HepG2 (cell line): Measurements from ENCODE around the gene MTA1. TPM values are rescaled to one million over a fixed set of nuclear protein-coding genes. Genes with fewer than 3 reads are reported as not detected.
A peak's percentile ranks its signal among the peaks of the same experiment; 100 is the strongest.

ENCODE experiments used
- ATAC-seq: fragments of 200-7000 bp; cut with Tn5 transposase; 3 replicates; pipeline ENCODE4 v1.9.1; 2020; ENCODE audit warnings: mild to moderate bottlenecking, moderate library complexity
- BruUV-seq: library from RNA; stranded (reverse); fragments of 400-500 nt; replicated peaks from 2 replicates; lab custom pipeline; 2021; lab: Mats Ljungman, UMichigan
- CTCF ChIA-PET: fragments of 300-600 bp; formaldehyde crosslinking; extraction: SDS; loops from one replicate; lab custom pipeline; 2021; ENCODE audit warnings: low total read pairs, inconsistent platforms, low intra/inter-chr PET ratio; lab: Yijun Ruan, JAX
- POLR2A ChIA-PET: fragments of 350-600 bp; sonication (Branson Sonifier 250); formaldehyde crosslinking; loops from one replicate; lab custom pipeline; 2020; ENCODE audit warnings: antibody characterized with exemption, inconsistent platforms; lab: Yijun Ruan, JAX
- DNase-seq: peaks from one replicate; pipeline ENCODE4 v3.0.0-alpha.2; 2015; ENCODE audit warnings: low spot score
- FAIRE-seq: peaks from 3 replicates; lab custom pipeline; 2011; peaks lifted over from hg19 to GRCh38; lab: Jason Lieb, UNC
- H2AFZ ChIP-seq: one replicate; pipeline ENCODE4 v1.6.1; 2011; ENCODE audit warnings: low read length, inconsistent platforms
- H3K27ac ChIP-seq: fragments of 300-600 bp; 3 replicates; pipeline ENCODE4 v1.8.0; 2011; ENCODE audit warnings: mixed run types, mild to moderate bottlenecking, mixed read lengths, low read length, inconsistent platforms; ENCODE audit not compliant: insufficient read depth; ENCODE audit errors: extremely low read length
- H3K27me3 ChIP-seq, 2 experiments: fragments of 200-600 bp in 1 of 2; 2 replicates in 1 of 2; 3 replicates in 1 of 2; pipeline versions ENCODE4 v1.6.0 to v1.8.0; 2011; ENCODE audit warnings: low read length in 2 of 2, mild to moderate bottlenecking in 2 of 2, moderate library complexity in 2 of 2, inconsistent platforms in 1 of 2; ENCODE audit not compliant: insufficient read depth in 2 of 2, control insufficient read depth in 1 of 2
- H3K36me3 ChIP-seq, 2 experiments: fragments of 200-600 bp in 1 of 2; replicated peaks in 1 of 2; 2 replicates in 1 of 2; 3 replicates in 1 of 2; pipeline versions ENCODE4 v1.5.1 to v1.8.0; 2011; ENCODE audit warnings: low read length in 2 of 2, inconsistent platforms in 1 of 2; ENCODE audit not compliant: insufficient read depth in 2 of 2, control insufficient read depth in 1 of 2
- H3K4me1 ChIP-seq: 2 replicates; pipeline ENCODE4 v1.5.1; 2012; ENCODE audit warnings: low read length, inconsistent platforms; ENCODE audit not compliant: insufficient read depth
- H3K4me2 ChIP-seq: 2 replicates; pipeline ENCODE4 v1.6.0; 2011; ENCODE audit warnings: low read depth, low read length, inconsistent platforms
- H3K4me3 ChIP-seq, 3 experiments: fragments of 200-600 bp in 1 of 3; sonication (generic), shearing (Covaris generic) in 1 of 3; replicated peaks in 1 of 3; 2 replicates each; pipeline ENCODE4 v1.5.1; 2011 to 2016; ENCODE audit warnings: low read length in 3 of 3, inconsistent platforms in 2 of 3, low read depth in 2 of 3, mild to moderate bottlenecking in 2 of 3, control low read depth in 1 of 3, mixed read lengths in 1 of 3; ENCODE audit not compliant: insufficient read depth in 1 of 3
- H3K79me2 ChIP-seq: one replicate; pipeline ENCODE4 v1.6.1; 2011; ENCODE audit warnings: low read length, inconsistent platforms; ENCODE audit not compliant: insufficient read depth
- H3K9ac ChIP-seq: 2 replicates; pipeline ENCODE4 v1.6.0; 2011; ENCODE audit warnings: mild to moderate bottlenecking, low read depth, low read length, inconsistent platforms; ENCODE audit not compliant: insufficient read depth
- H3K9me3 ChIP-seq: 2 replicates; pipeline ENCODE4 v1.5.1; 2012; ENCODE audit warnings: mild to moderate bottlenecking, low read length
- H4K20me1 ChIP-seq: 2 replicates; pipeline ENCODE4 v1.6.0; 2011; ENCODE audit warnings: inconsistent platforms, mild to moderate bottlenecking, low read length, moderate library complexity; ENCODE audit not compliant: insufficient read depth
- ARNTL ChIP-seq: sonication (generic); formaldehyde crosslinking; IDR thresholded peaks from 2 replicates; pipeline ENCODE4 v1.4.0; 2020; ENCODE audit warnings: mild to moderate bottlenecking, missing genetic modification reagents
- CREB1 ChIP-seq, 2 experiments: fragments of 450-650 bp in 1 of 2; IDR thresholded peaks; 2 replicates each; pipeline ENCODE4 v1.6.1; 2016 to 2017; ENCODE audit warnings: control low read depth in 1 of 2, mild to moderate bottlenecking in 1 of 2, missing compliant biosample characterization in 1 of 2, missing genetic modification characterization in 1 of 2
- KDM2A ChIP-seq: sonication (generic); formaldehyde crosslinking; IDR thresholded peaks from 2 replicates; pipeline ENCODE4 v1.4.0; 2020; ENCODE audit warnings: low read depth, missing genetic modification reagents, borderline replicate concordance
- MNT ChIP-seq: fragments of 450-650 bp; IDR thresholded peaks from 2 replicates; pipeline ENCODE4 v1.6.1; 2016
- NR0B2 ChIP-seq: sonication (generic); formaldehyde crosslinking; IDR thresholded peaks from 2 replicates; pipeline ENCODE4 v1.4.0; 2020; ENCODE audit warnings: mild to moderate bottlenecking, missing genetic modification reagents
- PAXIP1 ChIP-seq: sonication (generic); formaldehyde crosslinking; conservative IDR thresholded peaks from 2 replicates; pipeline ENCODE4 v1.4.0; 2020; ENCODE audit warnings: mild to moderate bottlenecking, missing genetic modification reagents, moderate library complexity
- POLR2AphosphoS2 ChIP-seq: IDR thresholded peaks from 2 replicates; pipeline ENCODE4 v1.6.1; 2011; ENCODE audit warnings: low read depth, low read length, improper control_type of control experiment
- THAP8 ChIP-seq: sonication (generic); formaldehyde crosslinking; IDR thresholded peaks from 2 replicates; pipeline ENCODE4 v1.5.1; 2020; ENCODE audit warnings: missing genetic modification reagents, mild to moderate bottlenecking, borderline replicate concordance
- ZNF773 ChIP-seq: sonication (generic); formaldehyde crosslinking; IDR thresholded peaks from 2 replicates; pipeline ENCODE4 v1.4.0; 2020; ENCODE audit warnings: missing genetic modification reagents, borderline replicate concordance
- ZNF782 ChIP-seq: sonication (generic); formaldehyde crosslinking; IDR thresholded peaks from 2 replicates; pipeline ENCODE4 v1.4.0; 2020; ENCODE audit warnings: missing genetic modification reagents, mild to moderate bottlenecking, borderline replicate concordance
- ZNF850 ChIP-seq: sonication (generic); formaldehyde crosslinking; conservative IDR thresholded peaks from 2 replicates; pipeline ENCODE4 v1.9.0; 2021; ENCODE audit warnings: mild to moderate bottlenecking, missing genetic modification reagents
- WGBS: methylation state at CpG from one replicate; pipeline ENCODE4 v1.1.6; 2017; ENCODE audit warnings: low lambda C conversion rate; 5-methylcytosine and 5-hydroxymethylcytosine counted together
- in situ Hi-C: cut with HindIII; loops from 2 replicates; pipeline ENCODE4 v1.10.0; 2017; ENCODE audit warnings: low pct_unique_long_range_greater_than_20kb; ENCODE audit not compliant: extremely low pct_ligation_motif_present
- intact Hi-C: fragments of 100-400 bp; cut with micrococcal nuclease; formaldehyde crosslinking; loops from one replicate; pipeline ENCODE4 v1.10.0; 2022; ENCODE audit not compliant: unreplicated experiment
- polyA plus RNA-seq, 8 experiments: library from polyadenylated mRNA; depleted of rRNA in 3 of 8; stranded (reverse) in 7 of 8; unstranded in 1 of 8; fragments of >200 nt; fragmentation: Illumina TruSeq in 4 of 8; extraction: Trizol in 4 of 8; gene quantifications; 2 replicates each; pipeline versions ENCODE4 v1.2.1 to v1.2.3, GENCODE V29; 2011 to 2016; ENCODE audit warnings: low read depth in 4 of 8, missing spikeins in 1 of 8, mixed read lengths in 1 of 8; ENCODE audit not compliant: insufficient read depth in 1 of 8
- total RNA-seq, 5 experiments: library from RNA; depleted of rRNA; stranded (reverse); fragments of >200 nt; fragmentation: Illumina TruSeq; extraction: Trizol; gene quantifications; 2 replicates each; pipeline ENCODE4 v1.2.3, GENCODE V29; 2016; ENCODE audit warnings: low read depth in 1 of 5

MTA1 gene
- total and polyA plus RNA-seq, 2 of the 13 experiments (the other 11 are each of a cell fraction or from before 2014, with no cell fraction given) = 35.2 to 85.8 TPM

- TF ChIP-seq ZNF782 (no peak), KDM2A (no peak), ARNTL (no peak), ZNF773 (no peak)
- TF ChIP-seq, all 625 proteins: peak for 7
These were observed 64.7 kb downstream of the MTA1 start (continued) for GRCh38 chr14:105484069-105484996.

GRCh38 chr14:105484997-105485393 lies 65.4 kb downstream of the MTA1 start:
- BruUV-seq = no TSS peak
- Histone ChIP-seq H2AFZ (no peak overlapping the region), H3K4me2 (peak overlapping the region; percentile 98), H3K4me3 (peak overlapping the region in 1 of 3 experiments; percentile 76; a peak in 1 of 6 replicates), H3K9me3 (no peaks in the 10 kb centered on the region), H4K20me1 (no peaks in the 10 kb centered on the region), H3K36me3 (no peaks in the 10 kb centered on the region), H3K4me1 (peaks cover 80% of the 10 kb centered on the region), H3K27me3 (peaks cover 2 to 32% of the 10 kb centered on the region in 2 experiments; a peak in 4 of 5 replicates), H3K79me2 (no peaks in the 10 kb centered on the region), H3K27ac (no peak overlapping the region), H3K9ac (peak overlapping the region; percentile 75; the same call in 1 of the 2 replicates)
- intact Hi-C loops (loop anchor here (5.0 kb wide), 1 partner anchor 73 kb away; no protein-coding TSS in a partner anchor), in situ Hi-C loops (loop anchor here (5.0 kb wide), 2 partner anchors 42 to 108 kb away; partner anchors contain the start of gene TMEM121)
- no peak for TF ChIP-seq MNT
- TF ChIP-seq PAXIP1 (CRISPR knock-in tag) = no peak
- TF ChIP-seq CREB1 (IDR thresholded peaks at IDR 0.05) = no peak
- no peak for TF ChIP-seq CREB1 (CRISPR knock-in tag; IDR thresholded peaks at IDR 0.05)
- TF ChIP-seq POLR2AphosphoS2 = peak; percentile 7; the same call in 1 of the 2 replicates
- TF ChIP-seq THAP8 (CRISPR knock-in tag) = no peak
- TF ChIP-seq ZNF850 (CRISPR knock-in tag) = no peak
- no peak for TF ChIP-seq NR0B2
- WGBS = 39% methylated on average over 5 of the region's 16 CpGs
- ATAC-seq (no peak), FAIRE-seq (no peak), DNase-seq (no peak)
- ChIA-PET POLR2A (no interaction called here), CTCF (interaction anchor here (1.7 kb wide), 1 partner anchor 36 kb away, joined by 13 read pairs; no protein-coding TSS in a partner anchor)
